GM19452 (cell line): ENCODE measurements around the gene AFG3L2.

ENCODE experiments used
- ATAC-seq: cut with Tn5 transposase; IDR thresholded peaks from one replicate; pipeline ENCODE4 v1.9.1; 2021; ENCODE audit not compliant: unreplicated experiment

Gene AFG3L2

DNA sequence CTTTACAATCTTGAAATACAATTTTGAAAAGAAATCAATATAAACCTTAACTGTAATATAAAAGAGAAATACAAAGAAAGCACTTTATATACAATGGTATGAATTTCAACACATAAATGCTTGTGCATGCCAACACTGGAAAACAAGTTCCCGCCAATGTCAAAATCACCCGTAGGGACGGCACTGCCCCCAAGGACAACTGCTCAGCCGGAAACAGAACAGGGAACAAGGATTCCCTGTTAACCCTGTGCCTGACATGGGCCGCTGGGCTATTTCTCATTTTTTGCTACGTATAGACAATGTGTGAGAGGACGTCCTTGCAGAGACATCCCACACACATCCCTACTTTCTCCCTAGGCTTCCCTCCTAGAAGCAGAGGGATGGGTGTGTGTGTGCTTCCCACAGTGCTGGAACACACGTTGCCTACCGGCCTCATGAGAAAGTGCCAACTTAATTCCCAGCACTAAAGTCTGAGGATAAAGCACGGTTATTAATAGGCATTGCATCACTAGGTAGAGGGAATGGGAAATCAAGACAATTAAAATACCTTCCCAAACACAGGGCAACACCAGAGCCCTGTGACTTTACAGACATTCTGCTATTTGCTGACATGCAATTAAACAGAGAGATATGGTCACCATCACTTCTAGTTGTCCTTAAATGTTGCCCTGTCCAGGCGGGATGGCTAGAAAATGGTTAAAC lies 14.4 kb downstream of the AFG3L2 start:
- no peak for ATAC-seq

- ATAC-seq, result no peak
Measured at GRCh38 chr18:12361770-12362378, 15.2 kb downstream of the AFG3L2 start.

DNA sequence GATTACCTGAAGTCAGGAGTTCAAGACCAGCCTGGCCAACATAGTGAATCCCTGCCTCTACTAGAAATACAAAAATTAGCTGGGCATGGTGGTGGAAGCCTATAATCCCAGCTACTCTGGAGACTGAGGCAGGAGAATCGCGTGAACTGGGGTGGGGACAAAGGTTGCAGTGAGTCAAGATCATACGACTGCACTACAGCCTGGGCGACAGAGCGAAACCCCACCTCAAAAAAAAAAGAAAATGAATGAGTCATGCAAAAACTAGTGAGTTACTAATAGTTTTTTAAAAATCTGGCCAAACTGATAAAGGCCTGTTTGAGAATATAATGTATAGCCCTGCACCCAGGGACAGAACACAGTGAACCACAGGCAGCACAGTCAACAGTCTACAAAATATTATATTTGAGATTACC lies 17.5 kb downstream of the AFG3L2 start:
- ATAC-seq, result no peak

- ATAC-seq, result no peak
Measured at GRCh38 chr18:12352188-12352587, 24.8 kb downstream of the AFG3L2 start.

GRCh38 chr18:12347895-12348294 lies 29.1 kb downstream of the AFG3L2 start:
- ATAC-seq, result no peak

GRCh38 chr18:12346240-12346565 lies 30.8 kb downstream of the AFG3L2 start:
- ATAC-seq, result no peak

DNA sequence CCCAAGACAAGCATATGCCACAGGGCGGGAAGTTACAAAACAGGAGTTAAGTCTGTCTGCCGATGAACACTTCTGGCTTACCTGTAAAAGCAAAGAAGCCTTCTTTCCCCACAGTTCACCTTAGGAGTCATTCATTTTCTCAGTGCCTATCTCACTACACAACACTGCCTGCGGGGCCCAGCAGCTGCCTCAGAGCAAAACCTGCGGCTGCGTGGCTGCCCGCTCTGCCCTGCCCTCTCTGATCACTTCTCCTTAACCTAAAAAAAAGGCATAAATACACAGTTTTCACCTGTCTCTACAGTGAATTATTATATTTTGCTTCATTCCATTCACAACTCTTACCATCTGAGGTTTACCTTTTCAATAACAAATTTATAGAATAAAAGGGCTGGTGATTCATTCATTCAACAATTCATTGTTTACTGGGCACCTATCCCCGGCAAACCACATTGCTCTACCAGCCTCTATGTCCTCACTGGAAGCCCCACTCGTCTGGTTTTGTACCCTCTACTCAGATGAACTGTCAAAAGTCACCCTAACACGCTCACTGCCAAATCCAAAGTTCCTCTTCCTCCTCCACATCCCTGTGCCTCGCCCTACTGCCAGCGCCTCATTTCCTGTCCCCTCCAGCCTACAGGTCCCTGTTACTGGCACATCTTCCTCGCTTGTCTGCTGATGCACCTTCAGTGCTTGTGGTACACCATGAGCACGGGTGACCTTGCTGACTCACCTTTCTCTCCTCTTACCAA lies 31.4 kb downstream of the AFG3L2 start:
- ATAC-seq, result no peak

- no peak for ATAC-seq
Measured at GRCh38 chr18:12342661-12343060, 34.4 kb downstream of the AFG3L2 start.

- ATAC-seq, result no peak
Measured at GRCh38 chr18:12340945-12341660, 35.9 kb downstream of the AFG3L2 start.

- no peak for ATAC-seq
Measured at GRCh38 chr18:12338382-12338781, 38.6 kb downstream of the AFG3L2 start.

GRCh38 chr18:12336887-12337286 lies 40.1 kb downstream of the AFG3L2 start:
- ATAC-seq, result no peak

DNA sequence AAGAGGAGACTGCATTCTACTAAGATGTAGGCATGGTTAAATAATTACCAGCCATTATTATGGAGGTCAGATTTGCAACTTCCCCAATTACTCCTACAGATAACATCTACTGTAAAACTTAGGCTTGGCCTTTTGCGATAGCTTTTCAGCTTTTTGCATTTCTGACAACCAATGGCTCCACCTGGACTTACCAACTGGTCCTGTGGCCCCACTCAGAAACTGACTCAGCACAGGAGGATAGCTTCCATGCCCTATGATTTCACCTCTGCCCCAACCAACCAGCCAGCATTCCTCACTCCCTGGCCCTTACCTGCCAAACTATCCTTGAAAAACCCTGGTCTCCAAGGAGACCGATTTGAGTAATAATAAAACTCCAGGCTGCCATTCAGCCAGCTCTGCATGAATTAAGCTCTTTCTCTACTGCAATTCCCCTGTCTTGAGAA lies 40.8 kb downstream of the AFG3L2 start:
- ATAC-seq, result no peak

- no peak for ATAC-seq
Measured at GRCh38 chr18:12335503-12335902, 41.5 kb downstream of the AFG3L2 start.

DNA sequence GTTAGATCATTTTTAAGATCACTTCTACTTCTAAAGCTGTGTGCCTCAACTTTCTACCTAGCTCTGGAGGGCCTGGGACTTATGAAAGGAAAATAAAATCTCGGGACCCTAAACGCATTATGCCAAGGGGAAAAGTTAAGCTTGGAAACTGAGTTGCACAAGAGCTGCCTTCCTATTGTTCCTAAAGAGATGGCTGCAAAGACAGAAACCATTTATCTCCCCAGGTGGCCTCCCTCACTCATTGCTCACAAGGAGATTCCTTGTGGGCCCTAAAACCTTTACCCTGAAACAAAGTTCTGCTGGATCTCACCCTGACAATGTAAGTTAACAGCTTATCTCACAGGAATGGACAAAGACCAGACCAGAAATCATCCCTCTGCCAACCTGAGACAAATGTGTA lies 42.2 kb downstream of the AFG3L2 start:
- ATAC-seq, result no peak

- ATAC-seq, result no peak
Measured at GRCh38 chr18:12334366-12334808, 42.6 kb downstream of the AFG3L2 start.

GRCh38 chr18:12333506-12334290 lies 43.3 kb downstream of the AFG3L2 start:
- no peak for ATAC-seq

DNA sequence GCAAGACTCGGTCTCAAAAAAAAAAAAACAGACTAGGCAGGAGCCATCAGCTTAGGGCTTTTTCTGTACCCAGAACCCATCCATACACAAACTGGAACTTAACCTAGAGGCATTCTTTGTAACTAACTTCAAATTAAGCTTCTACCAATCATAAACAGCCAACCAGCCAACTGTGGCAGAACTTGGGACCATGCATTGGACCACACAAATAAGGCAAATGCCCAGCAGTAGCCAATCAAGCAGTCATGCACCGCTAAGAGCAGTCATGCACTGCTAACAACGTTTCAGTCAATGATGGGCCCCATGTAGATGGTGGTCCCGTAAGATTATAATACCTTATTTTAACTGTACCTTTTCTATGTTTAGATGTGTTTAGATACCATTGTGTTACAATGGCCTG lies 46.3 kb downstream of the AFG3L2 start:
- no peak for ATAC-seq

DNA sequence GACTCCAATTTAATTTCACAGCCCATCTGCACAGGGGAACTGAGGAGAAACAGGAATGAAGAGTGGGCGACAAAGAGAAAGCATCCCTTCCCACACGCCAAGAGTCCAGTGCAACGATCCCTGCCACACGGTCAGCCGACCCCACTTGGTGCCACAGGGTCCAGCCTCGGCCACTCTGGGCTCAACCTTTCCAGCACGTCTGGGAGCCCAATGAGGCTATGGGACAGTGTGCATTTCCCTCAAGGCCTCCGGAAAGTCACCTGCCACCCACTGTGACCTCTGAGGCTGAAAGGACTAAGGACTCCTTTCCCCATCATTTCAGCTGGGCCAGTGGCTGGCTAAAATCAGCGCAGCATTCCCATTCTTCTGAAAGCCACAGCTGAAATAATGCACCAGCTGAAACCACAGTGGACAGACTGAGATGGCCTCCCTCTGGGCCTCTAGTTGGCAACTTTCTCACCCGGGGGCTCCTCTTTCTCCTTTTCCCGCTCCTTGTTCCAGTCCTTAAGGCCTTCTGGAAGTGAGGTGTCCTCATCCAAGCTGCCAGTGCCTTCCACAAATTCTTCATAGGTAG lies 47.8 kb downstream of the AFG3L2 start:
- no peak for ATAC-seq

GRCh38 chr18:12328179-12328823 lies 48.7 kb downstream of the AFG3L2 start:
- no peak for ATAC-seq
